HepG2 (cell line): ENCODE results near the gene BPIFA2. TPM values are rescaled to one million over a fixed set of nuclear protein-coding genes. Genes with fewer than 3 reads are reported as not detected.

Experiments used
- ATAC-seq: fragments of 200-7000 bp; cut with Tn5 transposase; 3 replicates; pipeline ENCODE4 v1.9.1; 2020; ENCODE audit warnings: mild to moderate bottlenecking, moderate library complexity
- BruUV-seq: library from RNA; stranded (reverse); fragments of 400-500 nt; replicated peaks from 2 replicates; lab custom pipeline; 2021; lab: Mats Ljungman, UMichigan
- CTCF ChIA-PET: fragments of 300-600 bp; formaldehyde crosslinking; extraction: SDS; loops from one replicate; lab custom pipeline; 2021; ENCODE audit warnings: low total read pairs, inconsistent platforms, low intra/inter-chr PET ratio; lab: Yijun Ruan, JAX
- POLR2A ChIA-PET: fragments of 350-600 bp; sonication (Branson Sonifier 250); formaldehyde crosslinking; loops from one replicate; lab custom pipeline; 2020; ENCODE audit warnings: antibody characterized with exemption, inconsistent platforms; lab: Yijun Ruan, JAX
- DNase-seq: peaks from one replicate; pipeline ENCODE4 v3.0.0-alpha.2; 2015; ENCODE audit warnings: low spot score
- FAIRE-seq: peaks from 3 replicates; lab custom pipeline; 2011; peaks lifted over from hg19 to GRCh38; lab: Jason Lieb, UNC
- H2AFZ ChIP-seq: one replicate; pipeline ENCODE4 v1.6.1; 2011; ENCODE audit warnings: low read length, inconsistent platforms
- H3K27ac ChIP-seq: fragments of 300-600 bp; 3 replicates; pipeline ENCODE4 v1.8.0; 2011; ENCODE audit warnings: mixed run types, mild to moderate bottlenecking, mixed read lengths, low read length, inconsistent platforms; ENCODE audit not compliant: insufficient read depth; ENCODE audit errors: extremely low read length
- H3K27me3 ChIP-seq, 2 experiments: fragments of 200-600 bp in 1 of 2; 2 replicates in 1 of 2; 3 replicates in 1 of 2; pipeline versions ENCODE4 v1.6.0 to v1.8.0; 2011; ENCODE audit warnings: low read length in 2 of 2, mild to moderate bottlenecking in 2 of 2, moderate library complexity in 2 of 2, inconsistent platforms in 1 of 2; ENCODE audit not compliant: insufficient read depth in 2 of 2, control insufficient read depth in 1 of 2
- H3K36me3 ChIP-seq, 2 experiments: fragments of 200-600 bp in 1 of 2; replicated peaks in 1 of 2; 2 replicates in 1 of 2; 3 replicates in 1 of 2; pipeline versions ENCODE4 v1.5.1 to v1.8.0; 2011; ENCODE audit warnings: low read length in 2 of 2, inconsistent platforms in 1 of 2; ENCODE audit not compliant: insufficient read depth in 2 of 2, control insufficient read depth in 1 of 2
- H3K4me1 ChIP-seq: 2 replicates; pipeline ENCODE4 v1.5.1; 2012; ENCODE audit warnings: low read length, inconsistent platforms; ENCODE audit not compliant: insufficient read depth
- H3K4me2 ChIP-seq: 2 replicates; pipeline ENCODE4 v1.6.0; 2011; ENCODE audit warnings: low read depth, low read length, inconsistent platforms
- H3K4me3 ChIP-seq, 3 experiments: fragments of 200-600 bp in 1 of 3; sonication (generic), shearing (Covaris generic) in 1 of 3; replicated peaks in 1 of 3; 2 replicates each; pipeline ENCODE4 v1.5.1; 2011 to 2016; ENCODE audit warnings: low read length in 3 of 3, inconsistent platforms in 2 of 3, low read depth in 2 of 3, mild to moderate bottlenecking in 2 of 3, control low read depth in 1 of 3, mixed read lengths in 1 of 3; ENCODE audit not compliant: insufficient read depth in 1 of 3
- H3K79me2 ChIP-seq: one replicate; pipeline ENCODE4 v1.6.1; 2011; ENCODE audit warnings: low read length, inconsistent platforms; ENCODE audit not compliant: insufficient read depth
- H3K9ac ChIP-seq: 2 replicates; pipeline ENCODE4 v1.6.0; 2011; ENCODE audit warnings: mild to moderate bottlenecking, low read depth, low read length, inconsistent platforms; ENCODE audit not compliant: insufficient read depth
- H3K9me3 ChIP-seq: 2 replicates; pipeline ENCODE4 v1.5.1; 2012; ENCODE audit warnings: mild to moderate bottlenecking, low read length
- H4K20me1 ChIP-seq: 2 replicates; pipeline ENCODE4 v1.6.0; 2011; ENCODE audit warnings: inconsistent platforms, mild to moderate bottlenecking, low read length, moderate library complexity; ENCODE audit not compliant: insufficient read depth
- HNRNPH1 ChIP-seq: fragments of 200-400 bp; formaldehyde crosslinking; optimal IDR thresholded peaks from 2 replicates; pipeline ENCODE3; 2017; ENCODE audit warnings: mild to moderate bottlenecking, low read depth, low read length
- MEIS1 ChIP-seq: sonication (generic); formaldehyde crosslinking; IDR thresholded peaks from 2 replicates; pipeline ENCODE4 v1.9.0; 2021; ENCODE audit warnings: mild to moderate bottlenecking, missing genetic modification reagents, moderate library complexity, borderline replicate concordance
- RARG ChIP-seq: sonication (generic); formaldehyde crosslinking; IDR thresholded peaks from 2 replicates; pipeline ENCODE4 v1.4.0; 2020; ENCODE audit warnings: low read depth, mild to moderate bottlenecking, missing genetic modification reagents
- SETDB1 ChIP-seq: sonication (generic); formaldehyde crosslinking; IDR thresholded peaks from 2 replicates; pipeline ENCODE4 v1.5.1; 2020; ENCODE audit warnings: missing genetic modification reagents, mild to moderate bottlenecking, borderline replicate concordance
- ZMYM3 ChIP-seq: sonication (generic); formaldehyde crosslinking; IDR thresholded peaks from 2 replicates; pipeline ENCODE4 v1.5.1; 2020; ENCODE audit warnings: mild to moderate bottlenecking, missing genetic modification reagents
- ZNF605 ChIP-seq: sonication (generic); formaldehyde crosslinking; IDR thresholded peaks from 2 replicates; pipeline ENCODE4 v1.8.0; 2022; ENCODE audit warnings: mild to moderate bottlenecking, missing genetic modification reagents
- ZNF615 ChIP-seq: sonication (generic); formaldehyde crosslinking; IDR thresholded peaks from 2 replicates; pipeline ENCODE4 v1.5.0; 2020; ENCODE audit warnings: mild to moderate bottlenecking, missing genetic modification reagents, borderline replicate concordance
- ZNF629 ChIP-seq: sonication (generic); formaldehyde crosslinking; conservative IDR thresholded peaks from 2 replicates; pipeline ENCODE4 v1.5.0; 2020; ENCODE audit warnings: missing genetic modification reagents
- WGBS: methylation state at CpG from one replicate; pipeline ENCODE4 v1.1.6; 2017; ENCODE audit warnings: low lambda C conversion rate; 5-methylcytosine and 5-hydroxymethylcytosine counted together
- in situ Hi-C: cut with HindIII; loops from 2 replicates; pipeline ENCODE4 v1.10.0; 2017; ENCODE audit warnings: low pct_unique_long_range_greater_than_20kb; ENCODE audit not compliant: extremely low pct_ligation_motif_present
- intact Hi-C: fragments of 100-400 bp; cut with micrococcal nuclease; formaldehyde crosslinking; loops from one replicate; pipeline ENCODE4 v1.10.0; 2022; ENCODE audit not compliant: unreplicated experiment
- polyA plus RNA-seq, 8 experiments: library from polyadenylated mRNA; depleted of rRNA in 3 of 8; stranded (reverse) in 7 of 8; unstranded in 1 of 8; fragments of >200 nt; fragmentation: Illumina TruSeq in 4 of 8; extraction: Trizol in 4 of 8; gene quantifications; 2 replicates each; pipeline versions ENCODE4 v1.2.1 to v1.2.3, GENCODE V29; 2011 to 2016; ENCODE audit warnings: low read depth in 4 of 8, missing spikeins in 1 of 8, mixed read lengths in 1 of 8; ENCODE audit not compliant: insufficient read depth in 1 of 8
- total RNA-seq, 5 experiments: library from RNA; depleted of rRNA; stranded (reverse); fragments of >200 nt; fragmentation: Illumina TruSeq; extraction: Trizol; gene quantifications; 2 replicates each; pipeline ENCODE4 v1.2.3, GENCODE V29; 2016; ENCODE audit warnings: low read depth in 1 of 5

Gene BPIFA2
- total and polyA plus RNA-seq, 2 of the 13 experiments (the other 11 are each of a cell fraction or from before 2014, with no cell fraction given) = not detected

GRCh38 chr20:33165416-33166055, 2.4 kb upstream of the BPIFA2 start (continued):
- TF ChIP-seq SETDB1 (CRISPR knock-in tag) (no peak), MEIS1 (no peak)

- in situ Hi-C loops = no loop called here
- POLR2A ChIA-PET = no interaction called here
- no peak overlapping the region for H3K27ac ChIP-seq
- no peak overlapping the region for H3K4me3 ChIP-seq
- FAIRE-seq (no peak), ATAC-seq (peak; percentile 34; the same call in 2 of the 3 replicates), DNase-seq (no peak)
- BruUV-seq = no TSS peak
- 51% methylated on average over 8 of the region's 8 CpGs for WGBS
- H3K36me3 ChIP-seq = no peaks in the 10 kb centered on the region
- TF ChIP-seq ZNF629 = peak; percentile 90
- 0 out of 2 replicates have a peak, but pooled peaks have one; percentile 54 for TF ChIP-seq ZNF615
- TF ChIP-seq ZMYM3 (CRISPR knock-in tag) = 0 out of 2 replicates have a peak, but pooled peaks have one; percentile 24
- 0 out of 2 replicates have a peak, but pooled peaks have one; percentile 27 for TF ChIP-seq ZNF605 (CRISPR knock-in tag)
- no peak for TF ChIP-seq RARG (CRISPR knock-in tag)
- TF ChIP-seq HNRNPH1 = no peak
- no peak overlapping the region for H3K4me2 ChIP-seq
- CTCF ChIA-PET = interaction anchor here (2.3 kb wide), 1 partner anchor 71 kb away, joined by 5 read pairs; no protein-coding TSS in a partner anchor
- no peak overlapping the region for H3K9ac ChIP-seq
- H3K4me1 ChIP-seq = no peaks in the 10 kb centered on the region
- intact Hi-C loops = no loop called here
- no peaks in the 10 kb centered on the region for H3K79me2 ChIP-seq
- H2AFZ ChIP-seq = no peak overlapping the region
- H3K27me3 ChIP-seq = peaks cover 0 to 22% of the 10 kb centered on the region in 2 experiments; a peak in 2 of 5 replicates
- H4K20me1 ChIP-seq = no peaks in the 10 kb centered on the region; the same call in 1 of the 2 replicates
- peaks cover 9% of the 10 kb centered on the region for H3K9me3 ChIP-seq
Measured at GRCh38 chr20:33166533-33167113, 1.3 kb upstream of the BPIFA2 start.
